UCSD-AML1 (cell line): ENCODE data around the gene CCDC102B.
"Not testable (repeated sequence)": the region's sequence is repeated elsewhere in the genome, so short reads cannot be mapped to it uniquely, and the experiment has no call there.

Experiments used
- DNase-seq: peaks from one replicate; lab custom pipeline; 2025; ENCODE audit not compliant: unreplicated experiment; lab: John Stamatoyannopoulos, UW

Gene CCDC102B

GRCh38 chr18:68797871-68798270, at the start of gene CCDC102B:
CCDC102B (plus strand) TSS chr18:68798080; CDS start chr18:68836764, 38,684 bp downstream.
- DNase-seq, result no peak

GRCh38 chr18:68757126-68757525, 40.8 kb upstream of the CCDC102B start:
- no peak for DNase-seq

GRCh38 chr18:68759308-68759707, 38.6 kb upstream of the CCDC102B start:
- DNase-seq, result no peak

DNA sequence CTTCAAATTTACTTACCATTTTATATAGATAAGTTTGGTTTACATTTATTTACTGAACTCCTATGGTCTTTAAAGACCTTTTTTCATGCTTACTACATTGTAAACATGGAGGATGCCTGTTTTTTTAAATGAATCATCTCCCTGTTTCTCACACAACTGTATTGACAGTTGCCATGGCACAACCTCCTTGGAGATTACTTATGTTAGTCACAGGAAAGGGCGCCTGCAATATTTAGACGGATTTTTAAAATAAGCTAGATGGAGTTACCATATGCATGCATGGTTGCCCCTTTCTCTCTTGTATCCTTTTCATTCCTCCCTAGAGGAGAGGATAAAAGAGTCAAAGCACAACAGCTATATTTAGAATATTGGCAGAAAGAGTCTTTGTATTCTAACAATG, 34.8 kb upstream of the CCDC102B start:
- DNase-seq, result no peak

DNA sequence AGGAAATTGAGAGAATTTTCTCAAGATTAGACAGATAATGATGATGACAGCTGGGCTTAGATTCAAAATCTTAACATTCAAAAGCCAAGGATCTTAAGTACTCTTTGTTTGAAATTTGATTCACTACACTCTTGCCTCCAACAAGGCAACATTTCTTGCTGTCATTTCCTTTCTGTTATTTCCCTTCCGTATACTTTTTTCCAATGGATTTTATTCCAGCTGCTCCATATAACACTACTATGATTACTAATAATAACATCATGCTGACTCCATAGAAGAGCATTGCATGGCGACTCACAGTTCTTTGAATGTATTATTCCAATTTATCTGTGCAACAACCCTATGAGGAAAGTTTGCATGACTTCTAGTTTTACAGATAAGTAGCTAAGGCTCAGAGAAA, 33.9 kb upstream of the CCDC102B start:
- DNase-seq, result no peak

- DNase-seq, result no peak
Measured at GRCh38 chr18:68766433-68766832, 31.4 kb upstream of the CCDC102B start.

GRCh38 chr18:68769461-68769860, 28.4 kb upstream of the CCDC102B start:
- no peak for DNase-seq

DNA sequence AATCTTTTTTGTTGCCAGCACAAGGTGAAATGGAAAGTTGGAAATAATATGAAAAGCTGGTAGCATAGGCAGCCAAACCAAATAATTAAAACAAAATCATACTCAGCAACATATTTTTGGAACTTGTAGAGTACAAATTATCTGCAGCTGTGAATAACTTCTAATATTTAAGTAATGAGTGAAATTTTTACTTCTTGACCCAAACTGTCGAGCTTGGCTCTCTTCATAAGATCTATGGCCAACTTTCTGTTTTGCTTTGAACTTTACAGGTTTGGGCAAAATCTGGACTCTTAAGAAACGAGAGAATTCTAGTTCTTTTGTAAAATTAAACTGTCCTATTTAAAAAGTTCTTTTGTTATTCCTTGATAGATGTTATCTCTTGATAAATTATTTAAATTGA, 25.6 kb upstream of the CCDC102B start:
- DNase-seq, result no peak

DNA sequence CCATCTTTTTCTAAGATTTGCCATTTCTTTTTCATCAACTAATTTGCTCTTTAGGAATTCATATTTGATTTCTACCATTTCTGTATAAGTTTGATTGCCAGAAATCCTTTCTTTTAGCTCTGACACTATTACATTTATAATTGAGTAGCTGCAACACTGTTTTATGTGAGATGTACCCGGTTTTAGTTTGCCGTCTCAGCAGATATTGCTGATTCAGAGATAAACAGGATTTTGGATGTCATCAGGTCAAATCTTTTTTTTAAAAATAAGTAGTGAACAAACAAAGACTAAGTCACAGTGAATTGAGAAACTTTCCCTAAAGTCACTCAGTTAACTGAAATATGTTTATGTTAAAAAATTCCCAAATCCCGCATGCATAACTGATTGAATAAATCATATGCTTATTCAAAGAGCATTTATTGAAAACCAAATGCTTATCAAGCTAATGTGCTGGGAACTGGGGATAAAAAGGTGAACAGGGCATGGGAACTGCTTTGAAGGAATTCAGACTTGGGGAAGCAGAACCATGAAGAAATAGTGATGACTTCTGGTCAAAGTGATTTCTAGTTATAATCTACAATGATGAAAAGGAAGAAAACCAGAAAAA, 19.5 kb upstream of the CCDC102B start:
- DNase-seq, result no peak

GRCh38 chr18:68779169-68779568, 18.7 kb upstream of the CCDC102B start:
- no peak for DNase-seq

DNA sequence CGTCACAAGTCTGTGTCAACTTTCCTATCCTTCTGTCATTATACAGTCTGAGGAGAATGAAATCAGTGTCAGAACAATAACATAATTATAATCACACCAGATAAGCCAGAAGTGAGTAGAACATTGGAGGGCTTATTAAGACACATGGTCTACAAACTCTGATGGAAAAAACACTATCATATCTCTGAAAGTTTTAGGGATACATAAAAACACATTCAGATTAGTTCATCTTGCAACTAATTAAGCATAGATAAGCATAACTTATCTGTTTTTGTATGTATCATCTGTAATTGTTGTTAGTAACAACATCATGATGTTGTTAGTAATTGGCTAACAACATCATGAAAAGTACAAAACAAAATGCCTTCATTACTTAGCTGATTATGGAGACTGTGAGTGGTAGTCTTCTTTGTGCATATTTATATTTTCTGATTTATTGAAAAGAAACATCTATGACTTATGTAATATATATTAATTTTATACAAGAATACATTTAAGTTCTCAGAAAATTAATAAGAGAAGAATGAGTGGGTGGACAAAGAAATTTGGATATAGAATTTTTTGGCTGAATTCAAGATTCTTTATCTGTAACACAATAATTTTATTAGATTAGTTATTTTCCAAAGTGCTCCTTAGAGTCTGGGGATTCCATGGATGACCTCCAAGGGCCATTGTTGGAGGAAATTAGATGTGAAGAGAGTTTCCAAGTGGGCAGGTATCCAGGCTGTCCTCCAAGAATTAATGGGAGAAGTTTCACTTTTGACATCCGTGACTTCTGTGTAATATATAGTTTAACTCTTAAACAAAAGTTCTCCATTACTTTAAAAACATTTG, 16.9 kb upstream of the CCDC102B start:
- DNase-seq, result no peak

DNA sequence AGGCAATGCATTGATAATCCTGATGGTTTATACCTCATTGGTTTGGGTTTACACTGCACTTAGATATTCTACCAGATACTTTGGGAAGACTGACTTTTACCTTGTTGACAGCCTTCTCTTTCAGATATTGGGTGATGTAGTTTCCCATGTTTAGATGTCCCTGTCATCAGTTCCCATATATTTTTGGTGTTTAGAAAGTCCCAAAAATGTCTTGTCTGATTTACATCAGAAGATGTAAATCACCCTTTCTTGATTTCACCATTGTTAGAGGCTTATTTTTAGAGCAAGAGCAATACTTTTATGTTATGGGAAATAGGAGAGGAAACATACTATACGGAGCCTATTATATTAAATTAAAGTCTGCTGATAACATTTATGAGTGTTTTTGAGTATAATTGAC, 14.4 kb upstream of the CCDC102B start:
- no peak for DNase-seq

GRCh38 chr18:68784071-68784470, 13.8 kb upstream of the CCDC102B start:
- no peak for DNase-seq

GRCh38 chr18:68790290-68790689, 7.6 kb upstream of the CCDC102B start:
- not testable (repeated sequence) for DNase-seq

GRCh38 chr18:68791801-68792200, 6.1 kb upstream of the CCDC102B start:
- no peak for DNase-seq

- no peak for DNase-seq
Measured at GRCh38 chr18:68793951-68794350, 3.9 kb upstream of the CCDC102B start.

DNA sequence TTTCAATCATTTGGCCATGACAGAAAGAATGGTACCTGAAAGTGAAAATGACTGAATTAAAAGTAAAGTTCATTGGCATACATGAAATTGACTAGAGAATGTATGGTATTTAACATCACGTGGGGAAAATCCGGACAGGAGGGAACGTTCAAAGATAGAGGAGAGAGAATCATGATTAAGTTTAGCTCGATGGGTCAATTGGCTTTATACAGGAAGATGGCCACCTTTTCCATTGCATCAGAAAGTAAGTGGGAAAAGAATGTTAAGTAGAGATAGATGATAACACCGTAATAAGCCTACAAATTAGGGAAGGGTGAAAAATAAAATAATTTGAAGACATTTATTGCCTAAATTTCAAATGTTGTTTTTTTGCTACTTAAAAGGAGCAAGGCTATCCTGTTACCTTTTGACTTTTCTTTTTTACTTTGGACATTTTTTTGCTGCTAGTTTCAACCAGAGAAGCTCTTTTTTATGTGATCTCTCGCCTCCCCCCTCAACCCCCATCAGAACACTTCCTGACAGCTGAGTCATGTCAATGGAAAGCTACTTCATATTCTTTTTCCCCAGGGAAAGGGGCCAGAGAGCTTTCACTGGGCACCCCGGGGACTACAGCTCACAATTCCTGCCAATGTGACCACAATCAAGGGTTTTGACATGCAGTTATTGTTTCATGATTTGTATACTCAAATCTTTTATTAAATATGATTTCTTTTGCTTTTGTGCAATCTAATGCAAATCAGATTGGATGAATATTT, 767 bp upstream of the CCDC102B start:
- no peak for DNase-seq

- DNase-seq, result no peak
Measured at GRCh38 chr18:68800075-68800474, 2.2 kb downstream of the CCDC102B start.

DNA sequence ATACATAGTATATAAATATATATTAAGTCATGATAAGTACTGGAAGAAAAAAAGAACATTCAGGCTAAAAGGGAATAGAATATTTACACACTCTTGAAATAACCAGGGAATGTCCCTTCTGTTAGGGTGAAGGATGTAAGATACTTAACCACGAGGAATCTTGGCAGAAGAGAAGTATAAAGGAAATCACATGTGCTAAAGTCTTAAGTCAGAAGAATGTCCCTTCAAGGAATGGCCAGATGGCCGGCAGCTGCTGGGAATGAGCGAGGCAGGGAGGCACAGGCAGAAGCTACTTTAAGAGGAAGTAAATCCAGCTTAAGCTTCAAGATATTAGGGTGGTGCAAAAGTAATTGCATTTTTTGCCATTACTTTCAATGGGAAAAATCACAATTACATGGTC, 5.5 kb downstream of the CCDC102B start:
- no peak for DNase-seq

DNA sequence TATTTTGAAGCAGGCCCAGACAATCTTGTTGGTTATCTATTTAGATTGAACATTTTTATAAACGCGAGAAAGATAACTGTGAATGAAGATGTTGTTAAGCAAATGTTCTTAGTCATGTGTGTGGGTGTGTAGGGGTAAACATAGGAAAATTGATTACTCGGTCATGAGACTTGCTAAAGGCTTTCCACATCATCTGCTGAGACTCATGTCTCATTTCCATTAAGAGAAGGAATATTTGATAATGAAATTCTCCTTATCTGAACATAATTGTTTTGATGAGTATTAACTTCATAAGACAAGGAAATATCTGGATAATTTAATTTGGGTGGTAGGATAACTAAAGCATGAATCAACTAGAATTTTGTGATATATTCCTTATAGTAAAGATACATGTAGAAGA, 19.7 kb downstream of the CCDC102B start:
- no peak for DNase-seq

DNA sequence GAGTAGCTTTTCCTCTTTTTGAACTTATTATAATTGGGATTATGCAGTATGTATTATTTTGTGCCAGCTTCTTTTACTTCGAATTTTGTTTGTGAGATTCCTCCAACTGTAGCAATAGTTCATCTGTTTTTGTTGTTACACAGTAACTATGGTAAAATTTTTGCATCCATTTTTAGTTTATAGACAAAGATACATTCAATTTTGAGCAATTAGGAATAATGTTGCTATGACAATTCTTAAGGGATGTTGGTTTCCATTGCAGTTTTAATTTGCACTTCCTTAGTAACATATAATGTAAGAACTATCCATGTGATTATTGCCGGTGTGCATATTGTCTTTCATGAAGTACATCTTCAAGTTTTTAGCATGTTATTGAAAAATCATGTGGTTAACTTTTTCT, 20.7 kb downstream of the CCDC102B start:
- DNase-seq, result no peak

DNA sequence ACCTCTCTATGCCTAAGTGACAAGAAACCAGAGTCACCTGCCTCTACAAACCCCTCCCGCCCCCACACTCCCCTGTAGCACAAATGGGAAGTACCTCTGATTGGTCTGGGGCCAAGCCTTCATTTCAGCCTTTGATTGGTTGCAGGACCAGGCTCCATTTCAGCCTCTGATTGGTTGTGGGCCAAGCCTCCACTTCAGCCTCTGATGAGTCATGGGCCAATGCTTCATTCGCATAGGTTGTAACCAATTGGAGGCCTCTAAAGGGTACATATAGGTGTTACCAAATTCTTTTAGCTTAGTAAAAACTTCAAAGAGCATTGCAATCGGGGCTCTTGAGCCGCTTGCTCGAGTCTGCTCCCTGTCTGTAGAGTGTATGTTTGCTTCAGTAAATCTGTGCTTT, 25.0 kb downstream of the CCDC102B start:
- no peak for DNase-seq
